Right cardiac atrium (tissue), 5 donors: ENCODE data around the gene SLC9C2. TPM values are rescaled to one million over a fixed set of nuclear protein-coding genes. Genes with fewer than 3 reads are reported as not detected.
A peak's percentile ranks its signal among the peaks of the same experiment; 100 is the strongest.

Experiments
- ATAC-seq, 2 donors: fragments of 200-7000 bp; cut with Tn5 transposase; one replicate each; pipeline versions ENCODE4 v1.8.0 to v1.9.1; 2020; ENCODE audit warnings: moderate library complexity in 2 of 2, mild to moderate bottlenecking in 1 of 2
- DNase-seq, 3 donors: peaks; one replicate each; pipeline ENCODE4 v3.0.0-alpha.2; 2020
- H3K27ac ChIP-seq: one replicate; pipeline ENCODE4 v1.5.1; 2013; ENCODE audit warnings: mild to moderate bottlenecking, low read length, control low read depth, moderate library complexity
- H3K27me3 ChIP-seq: one replicate; pipeline ENCODE4 v1.6.1; 2013; ENCODE audit not compliant: control insufficient read depth, insufficient read depth
- H3K4me1 ChIP-seq: one replicate; pipeline ENCODE4 v1.6.1; 2013; ENCODE audit warnings: low read length; ENCODE audit not compliant: control insufficient read depth, insufficient read depth
- H3K4me3 ChIP-seq: one replicate; pipeline ENCODE4 v1.5.1; 2013; ENCODE audit warnings: low read length, control low read depth
- H3K9me3 ChIP-seq: one replicate; pipeline ENCODE4 v1.6.1; 2013; ENCODE audit warnings: low read length; ENCODE audit not compliant: control insufficient read depth
- WGBS: extraction: QIAGEN DNeasy Blood & Tissue Kit; methylation state at CpG from one replicate; pipeline ENCODE4 v1.1.7; 2013; 5-methylcytosine and 5-hydroxymethylcytosine counted together
- intact Hi-C, 4 donors: fragments of 100-400 bp; cut with DNase I; formaldehyde crosslinking; loops; one replicate each; pipeline versions ENCODE4 v1.11.0 to v1.14.0; 2022 to 2023
- polyA plus RNA-seq: library from polyadenylated mRNA; stranded (reverse); fragments of 200-250 nt; gene quantifications from one replicate; pipeline ENCODE4 v1.2.3, GENCODE V29; 2013
- total RNA-seq, 4 donors: library from RNA; stranded (reverse); fragmentation: NEBNext Ultra II Directional; extraction: Animal tissue kit (Norgen Biotek cat#: 25700); gene quantifications; one replicate each; pipeline ENCODE4 v1.2.1, GENCODE V29; 2021
- donor health status: healthy with polysubstance abuse.
- donor health status: DM: no; HTN: yes; CAD: no.
- donor health status: DM: no; HTN: no; CAD: no.
- donor health status: DM: no; HTN: yes; CAD: no; lungs with severe emphysema.
- donor health status: DM: yes; HTN: yes; CAD: no.

The SLC9C2 gene
- total and polyA plus RNA-seq, 5 donors, result 0.09 to 0.42 (median 0.31) TPM

GRCh38 chr1:173553312-173553711 lies 49.6 kb downstream of the SLC9C2 start:
- intact Hi-C loops, result no loop called here
- H3K4me1 ChIP-seq, result no peaks in the 10 kb centered on the region
- H3K4me3 ChIP-seq, result no peak overlapping the region
- no peak for ATAC-seq
- no peaks in the 10 kb centered on the region for H3K27me3 ChIP-seq
- H3K27ac ChIP-seq, result no peak overlapping the region
- H3K9me3 ChIP-seq, result no peaks in the 10 kb centered on the region
- no peak for DNase-seq

GRCh38 chr1:173551699-173552098 lies 51.2 kb downstream of the SLC9C2 start:
- no peak overlapping the region for H3K27ac ChIP-seq
- DNase-seq (no peak), ATAC-seq (no peak)
- intact Hi-C loops, result no loop called here
- no peak overlapping the region for H3K4me3 ChIP-seq
- no peaks in the 10 kb centered on the region for H3K27me3 ChIP-seq
- 90% methylated on average over 3 of the region's 3 CpGs for WGBS
- no peaks in the 10 kb centered on the region for H3K4me1 ChIP-seq
- H3K9me3 ChIP-seq, result no peaks in the 10 kb centered on the region

GRCh38 chr1:173549813-173550212 lies 53.1 kb downstream of the SLC9C2 start:
- WGBS, result 68% methylated on average over 2 of the region's 2 CpGs
- H3K4me1 ChIP-seq, result no peaks in the 10 kb centered on the region

GRCh38 chr1:173545688-173546087 lies 57.2 kb downstream of the SLC9C2 start:
- no peak overlapping the region for H3K4me3 ChIP-seq
- no peak overlapping the region for H3K27ac ChIP-seq
- ATAC-seq (no peak), DNase-seq (no peak)
- no peaks in the 10 kb centered on the region for H3K4me1 ChIP-seq
- WGBS, result 74% methylated on average over 3 of the region's 3 CpGs
- no peaks in the 10 kb centered on the region for H3K9me3 ChIP-seq
- no peaks in the 10 kb centered on the region for H3K27me3 ChIP-seq
- intact Hi-C loops, result no loop called here

More at GRCh38 chr1:173549813-173550212, 53.1 kb downstream of the SLC9C2 start:
- ATAC-seq, result peak in 1 of 2 donors; percentile 51
- Histone ChIP-seq H3K27ac (no peak overlapping the region), H3K9me3 (no peaks in the 10 kb centered on the region), H3K27me3 (no peaks in the 10 kb centered on the region), H3K4me3 (no peak overlapping the region)
- intact Hi-C loops, result no loop called here
- DNase-seq, result no peak

GRCh38 chr1:173536223-173536622 lies 66.6 kb downstream of the SLC9C2 start:
- no peak for DNase-seq
- Histone ChIP-seq H3K4me3 (no peak overlapping the region), H3K27ac (no peak overlapping the region), H3K9me3 (no peaks in the 10 kb centered on the region), H3K27me3 (no peaks in the 10 kb centered on the region), H3K4me1 (peaks cover under 1% of the 10 kb centered on the region)
- intact Hi-C loops, result no loop called here
- ATAC-seq, result no peak

GRCh38 chr1:173532237-173532636 lies 70.6 kb downstream of the SLC9C2 start:
- Histone ChIP-seq H3K4me3 (peak overlapping the region; percentile 28), H3K27me3 (no peaks in the 10 kb centered on the region), H3K4me1 (peaks cover 3% of the 10 kb centered on the region), H3K27ac (no peak overlapping the region), H3K9me3 (no peaks in the 10 kb centered on the region)
- intact Hi-C loops, result no loop called here
- ATAC-seq (no peak), DNase-seq (no peak)

- intact Hi-C loops, result no loop called here
- H3K27ac ChIP-seq, result no peak overlapping the region
- peaks cover 6% of the 10 kb centered on the region for H3K4me1 ChIP-seq
- 70% methylated on average over 4 of the region's 4 CpGs for WGBS
- H3K27me3 ChIP-seq, result no peaks in the 10 kb centered on the region
- ATAC-seq (no peak), DNase-seq (no peak)
- no peaks in the 10 kb centered on the region for H3K9me3 ChIP-seq
- no peak overlapping the region for H3K4me3 ChIP-seq
Measured at GRCh38 chr1:173530795-173531693, 71.8 kb downstream of the SLC9C2 start.

GRCh38 chr1:173529106-173529505 lies 73.8 kb downstream of the SLC9C2 start:
- intact Hi-C loops, result no loop called here
- WGBS, result 38% methylated on average over 4 of the region's 4 CpGs
- ATAC-seq (no peak), DNase-seq (no peak)
- Histone ChIP-seq H3K9me3 (no peaks in the 10 kb centered on the region), H3K27me3 (no peaks in the 10 kb centered on the region), H3K4me3 (no peak overlapping the region), H3K4me1 (peaks cover 6% of the 10 kb centered on the region), H3K27ac (no peak overlapping the region)

GRCh38 chr1:173527151-173527826 lies 75.6 kb downstream of the SLC9C2 start:
- WGBS, result 28% methylated on average over 3 of the region's 3 CpGs
- DNase-seq, result peak in 2 of 3 donors; percentile 44 to 70
- H3K4me3 ChIP-seq, result no peak overlapping the region

GRCh38 chr1:173525926-173526325 lies 76.9 kb downstream of the SLC9C2 start:
- 28% methylated on average over 1 of the region's 1 CpG for WGBS
- H3K27ac ChIP-seq, result no peak overlapping the region
- ATAC-seq (peak in 1 of 2 donors; percentile 25), DNase-seq (peak in 2 of 3 donors; percentile 32 to 54)
- intact Hi-C loops, result no loop called here
- H3K4me1 ChIP-seq, result peaks cover 4% of the 10 kb centered on the region
- H3K27me3 ChIP-seq, result no peaks in the 10 kb centered on the region
- no peaks in the 10 kb centered on the region for H3K9me3 ChIP-seq
- H3K4me3 ChIP-seq, result no peak overlapping the region

More at GRCh38 chr1:173527151-173527826, 75.6 kb downstream of the SLC9C2 start:
- no peaks in the 10 kb centered on the region for H3K27me3 ChIP-seq
- peak; percentile 86 to 89 for ATAC-seq
- peak overlapping the region; percentile 46 for H3K27ac ChIP-seq
- H3K4me1 ChIP-seq, result peaks cover 6% of the 10 kb centered on the region
- no peaks in the 10 kb centered on the region for H3K9me3 ChIP-seq
- intact Hi-C loops, result no loop called here

- 97% methylated on average over 3 of the region's 3 CpGs for WGBS
- ATAC-seq, result no peak
Measured at GRCh38 chr1:173523329-173523728, 79.5 kb downstream of the SLC9C2 start.

More at GRCh38 chr1:173523329-173523728, 79.5 kb downstream of the SLC9C2 start:
- no peak for DNase-seq
- H3K9me3 ChIP-seq, result no peaks in the 10 kb centered on the region
- H3K4me3 ChIP-seq, result no peak overlapping the region
- peaks cover 6% of the 10 kb centered on the region for H3K4me1 ChIP-seq
- H3K27ac ChIP-seq, result no peak overlapping the region
- no peaks in the 10 kb centered on the region for H3K27me3 ChIP-seq
- intact Hi-C loops, result no loop called here
